Mesenchymal stem cell (in vitro differentiated cells and primary cell): ENCODE data around the gene GRIK2.
"Not testable (repeated sequence)": the region's sequence is repeated elsewhere in the genome, so short reads cannot be mapped to it uniquely, and the experiment has no call there.

Source experiments
- DNase-seq: peaks from one replicate; pipeline ENCODE4 v3.0.0-alpha.2; 2013
- H2AFZ ChIP-seq: one replicate; pipeline ENCODE4 v1.6.1; 2013; ENCODE audit warnings: low read depth, mild to moderate bottlenecking, control low read depth, inconsistent platforms, low read length, moderate library complexity
- H2AK5ac ChIP-seq: 2 replicates; pipeline ENCODE4 v1.6.1; 2013; ENCODE audit warnings: low read length, moderate library complexity, mild to moderate bottlenecking, inconsistent platforms; ENCODE audit not compliant: severe bottlenecking
- H2BK120ac ChIP-seq: one replicate; pipeline ENCODE4 v1.6.1; 2013; ENCODE audit warnings: low read depth, mild to moderate bottlenecking, inconsistent platforms, low read length, moderate library complexity
- H2BK12ac ChIP-seq, 2 experiments: one replicate each; pipeline ENCODE4 v1.6.1; 2013; ENCODE audit warnings: inconsistent platforms in 2 of 2, low read length in 2 of 2, mild to moderate bottlenecking in 2 of 2, moderate library complexity in 2 of 2, control low read depth in 1 of 2
- H2BK15ac ChIP-seq: one replicate; pipeline ENCODE4 v1.6.1; 2013; ENCODE audit warnings: mild to moderate bottlenecking, low read depth, inconsistent platforms; ENCODE audit not compliant: poor library complexity, severe bottlenecking
- H2BK5ac ChIP-seq: 2 replicates; pipeline ENCODE4 v1.6.1; 2013; ENCODE audit warnings: low read depth, mild to moderate bottlenecking, low read length, control low read depth, inconsistent platforms; ENCODE audit not compliant: poor library complexity, severe bottlenecking
- H3K14ac ChIP-seq, 2 experiments: one replicate each; pipeline ENCODE4 v1.6.1; 2013; ENCODE audit warnings: inconsistent platforms in 2 of 2, low read length in 2 of 2, control low read depth in 1 of 2, mild to moderate bottlenecking in 1 of 2, moderate library complexity in 1 of 2
- H3K18ac ChIP-seq, 2 experiments: one replicate each; pipeline ENCODE4 v1.6.1; 2013; ENCODE audit warnings: inconsistent platforms in 2 of 2, low read length in 2 of 2, control low read depth in 1 of 2, low read depth in 1 of 2, mild to moderate bottlenecking in 1 of 2
- H3K23ac ChIP-seq, 2 experiments: one replicate each; pipeline ENCODE4 v1.6.1; 2013; ENCODE audit warnings: inconsistent platforms in 2 of 2, low read length in 2 of 2, mild to moderate bottlenecking in 2 of 2, moderate library complexity in 2 of 2, control low read depth in 1 of 2
- H3K27ac ChIP-seq: 2 replicates; pipeline ENCODE4 v1.5.1; 2013; ENCODE audit warnings: mild to moderate bottlenecking, moderate library complexity, low read length, control low read depth, inconsistent platforms; ENCODE audit not compliant: poor library complexity, severe bottlenecking
- H3K27me3 ChIP-seq, 2 experiments: 2 replicates each; pipeline versions ENCODE4 v1.6.1 to v1.7.0; 2013; ENCODE audit warnings: low read length in 2 of 2, mild to moderate bottlenecking in 2 of 2, moderate library complexity in 2 of 2, control low read depth in 1 of 2, inconsistent platforms in 1 of 2; ENCODE audit not compliant: control insufficient read depth in 1 of 2, insufficient read depth in 1 of 2
- H3K36me3 ChIP-seq, 2 experiments: 2 replicates each; pipeline versions ENCODE4 v1.6.1 to v1.7.0; 2013; ENCODE audit warnings: low read length in 2 of 2, control low read depth in 1 of 2, inconsistent platforms in 1 of 2, low read depth in 1 of 2, mild to moderate bottlenecking in 1 of 2; ENCODE audit not compliant: insufficient read depth in 2 of 2, control insufficient read depth in 1 of 2
- H3K4ac ChIP-seq, 2 experiments: one replicate each; pipeline ENCODE4 v1.6.1; 2013; ENCODE audit warnings: inconsistent platforms in 2 of 2, low read length in 2 of 2, mild to moderate bottlenecking in 2 of 2, moderate library complexity in 2 of 2, control low read depth in 1 of 2, low read depth in 1 of 2
- H3K4me1 ChIP-seq: 2 replicates; pipeline ENCODE4 v1.6.1; 2013; ENCODE audit warnings: low read depth, low read length, control low read depth; ENCODE audit not compliant: control insufficient read depth, insufficient read depth
- H3K4me2 ChIP-seq: 2 replicates; pipeline ENCODE4 v1.6.1; 2013; ENCODE audit warnings: low read length, mild to moderate bottlenecking, inconsistent platforms; ENCODE audit not compliant: poor library complexity, severe bottlenecking
- H3K4me3 ChIP-seq, 2 experiments: 2 replicates each; pipeline versions ENCODE4 v1.5.1 to v1.7.0; 2013; ENCODE audit warnings: low read length in 2 of 2, mild to moderate bottlenecking in 2 of 2, control low read depth in 1 of 2, low read depth in 1 of 2; ENCODE audit not compliant: insufficient read depth in 1 of 2
- H3K79me1 ChIP-seq: replicated peaks from 2 replicates; pipeline ENCODE4 v1.6.1; 2013; ENCODE audit warnings: mild to moderate bottlenecking, control low read depth, low read length, inconsistent platforms; ENCODE audit not compliant: poor library complexity, severe bottlenecking
- H3K9ac ChIP-seq: 2 replicates; pipeline ENCODE4 v1.7.0; 2013; ENCODE audit warnings: mild to moderate bottlenecking, low read length, moderate library complexity
- H3K9me3 ChIP-seq: 2 replicates; pipeline ENCODE4 v1.7.0; 2013; ENCODE audit warnings: mild to moderate bottlenecking, low read length; ENCODE audit not compliant: control insufficient read depth
- H4K8ac ChIP-seq: one replicate; pipeline ENCODE4 v1.6.1; 2013; ENCODE audit warnings: inconsistent platforms, mild to moderate bottlenecking, low read length, moderate library complexity
- H4K91ac ChIP-seq: one replicate; pipeline ENCODE4 v1.6.1; 2013; ENCODE audit warnings: mild to moderate bottlenecking, low read length, inconsistent platforms
- WGBS: methylation state at CpG from one replicate; pipeline ENCODE4 v1.1.7; 2013; ENCODE audit warnings: mixed read lengths; 5-methylcytosine and 5-hydroxymethylcytosine counted together

Gene GRIK2

GRCh38 chr6:101638865-101639264 lies 245.4 kb downstream of the GRIK2 start:
- not testable (repeated sequence) for H3K23ac ChIP-seq, H3K9ac ChIP-seq, H4K91ac ChIP-seq, H2AFZ ChIP-seq, H4K8ac ChIP-seq, H2BK12ac ChIP-seq, H3K4ac ChIP-seq, H3K27ac ChIP-seq, H2BK15ac ChIP-seq, H3K4me2 ChIP-seq, H3K9me3 ChIP-seq, H3K27me3 ChIP-seq, H2AK5ac ChIP-seq, H2BK120ac ChIP-seq, H3K4me1 ChIP-seq, H3K79me1 ChIP-seq, H3K36me3 ChIP-seq, H3K4me3 ChIP-seq, H3K14ac ChIP-seq, H3K18ac ChIP-seq
- 85% methylated on average over 11 of the region's 11 CpGs for WGBS
- peak; percentile 6 for DNase-seq
- peak overlapping the region; percentile 19 for H2BK5ac ChIP-seq

- no peak overlapping the region for H3K18ac ChIP-seq
- no peak overlapping the region for H3K14ac ChIP-seq
- H2AK5ac ChIP-seq: no peak overlapping the region
- no peaks in the 10 kb centered on the region for H3K27me3 ChIP-seq
- no peaks in the 10 kb centered on the region for H3K9me3 ChIP-seq
- H3K4me2 ChIP-seq: no peak overlapping the region
- H2AFZ ChIP-seq: no peak overlapping the region
- no peak overlapping the region for H3K4ac ChIP-seq
- H3K79me1 ChIP-seq: no peaks in the 10 kb centered on the region
- DNase-seq: no peak
- H2BK120ac ChIP-seq: no peak overlapping the region
- 83% methylated on average over 1 of the region's 1 CpG for WGBS
- no peak overlapping the region for H3K9ac ChIP-seq
- no peak overlapping the region for H3K27ac ChIP-seq
- H4K8ac ChIP-seq: no peak overlapping the region
- H2BK15ac ChIP-seq: no peak overlapping the region
- H2BK12ac ChIP-seq: no peak overlapping the region
- H2BK5ac ChIP-seq: no peak overlapping the region
- no peak overlapping the region for H3K4me3 ChIP-seq
- H3K4me1 ChIP-seq: peaks cover 2% of the 10 kb centered on the region
- H3K23ac ChIP-seq: no peak overlapping the region
- H3K36me3 ChIP-seq: no peaks in the 10 kb centered on the region
- no peak overlapping the region for H4K91ac ChIP-seq
These were observed 246.6 kb downstream of the GRIK2 start for GRCh38 chr6:101640131-101640530.

- Histone ChIP-seq H3K18ac (no peak overlapping the region), H2BK12ac (no peak overlapping the region), H3K27ac (no peak overlapping the region), H3K23ac (no peak overlapping the region), H4K8ac (no peak overlapping the region), H3K79me1 (no peaks in the 10 kb centered on the region), H2BK15ac (no peak overlapping the region), H2AK5ac (no peak overlapping the region), H3K36me3 (no peaks in the 10 kb centered on the region), H2BK5ac (no peak overlapping the region), H3K4me1 (no peaks in the 10 kb centered on the region), H3K27me3 (no peaks in the 10 kb centered on the region), H3K9ac (no peak overlapping the region), H3K9me3 (no peaks in the 10 kb centered on the region), H3K4ac (no peak overlapping the region), H2BK120ac (no peak overlapping the region), H3K14ac (no peak overlapping the region), H4K91ac (no peak overlapping the region), H3K4me3 (no peak overlapping the region), H2AFZ (no peak overlapping the region), H3K4me2 (no peak overlapping the region)
- no peak for DNase-seq
- WGBS: 86% methylated on average over 1 of the region's 2 CpGs
These were observed 252.3 kb downstream of the GRIK2 start for GRCh38 chr6:101645770-101646169.

GRCh38 chr6:101650402-101651100 lies 257.0 kb downstream of the GRIK2 start:
- Histone ChIP-seq H3K79me1 (no peaks in the 10 kb centered on the region), H2AK5ac (no peak overlapping the region), H4K91ac (no peak overlapping the region), H4K8ac (no peak overlapping the region), H3K4ac (no peak overlapping the region), H3K4me3 (no peak overlapping the region), H3K9ac (no peak overlapping the region), H2BK12ac (no peak overlapping the region), H3K14ac (no peak overlapping the region), H2BK15ac (no peak overlapping the region), H3K27me3 (no peaks in the 10 kb centered on the region), H3K36me3 (no peaks in the 10 kb centered on the region), H2BK5ac (no peak overlapping the region), H3K4me2 (no peak overlapping the region), H3K9me3 (no peaks in the 10 kb centered on the region), H3K4me1 (no peaks in the 10 kb centered on the region), H3K27ac (no peak overlapping the region), H2AFZ (no peak overlapping the region), H3K18ac (no peak overlapping the region), H2BK120ac (no peak overlapping the region), H3K23ac (no peak overlapping the region)
- 68% methylated on average over 3 of the region's 3 CpGs for WGBS
- no peak for DNase-seq
